Colonic mucosa (tissue), 4 donors: ENCODE measurements around the gene ZACN. TPM values are rescaled to one million over a fixed set of nuclear protein-coding genes. Genes with fewer than 3 reads are reported as not detected.
A peak's percentile ranks its signal among the peaks of the same experiment; 100 is the strongest.

Experiments used
- DNase-seq: peaks from one replicate; pipeline ENCODE4 v3.0.0-alpha.2; 2020
- H3K27ac ChIP-seq: fragments of 200-600 bp; one replicate; pipeline ENCODE4 v1.8.0; 2021
- H3K27me3 ChIP-seq: fragments of 200-600 bp; one replicate; pipeline ENCODE4 v1.8.0; 2021
- H3K36me3 ChIP-seq: fragments of 200-600 bp; one replicate; pipeline ENCODE4 v1.8.0; 2021
- H3K4me1 ChIP-seq: fragments of 200-600 bp; one replicate; pipeline ENCODE4 v1.8.0; 2021; ENCODE audit warnings: mild to moderate bottlenecking
- H3K4me3 ChIP-seq: fragments of 200-600 bp; one replicate; pipeline ENCODE4 v1.8.0; 2021
- H3K9ac ChIP-seq, 2 donors: one replicate each; pipeline ENCODE4 v1.7.0; 2013; ENCODE audit warnings: control low read depth in 2 of 2, low read depth in 2 of 2, low read length in 2 of 2
- H3K9me3 ChIP-seq: fragments of 200-600 bp; one replicate; pipeline ENCODE4 v1.8.0; 2021
- CTCF ChIP-seq: fragments of 200-600 bp; IDR thresholded peaks from one replicate; pipeline ENCODE4 v1.8.0; 2022; ENCODE audit warnings: antibody characterized with exemption, mild to moderate bottlenecking
- intact Hi-C: fragments of 100-400 bp; cut with DNase I; formaldehyde crosslinking; loops from one replicate; pipeline ENCODE4 v1.14.1; 2022
- total RNA-seq, 2 donors: library from RNA; stranded (reverse); fragmentation: NEBNext Ultra II Directional in 1 of 2; extraction: Animal tissue kit (Norgen Biotek cat#: 25700) in 1 of 2; gene quantifications; one replicate each; pipeline ENCODE4 v1.2.1, GENCODE V29; 2021
- donor health status: healthy.
- donor health status: DM: no; HTN: no; CAD: no.
- donor health status: DM: no; HTN: no; CAD: no.

The ZACN gene
- total RNA-seq, 2 donors from 2014 or later, result not detected

- H3K27me3 ChIP-seq, result no peaks in the 10 kb centered on the region
Observed at GRCh38 chr17:76089680-76090516, 10.9 kb downstream of the ZACN start.

GRCh38 chr17:76090517-76091129, 11.6 kb downstream of the ZACN start:
- TF ChIP-seq CTCF, result no peak
- Histone ChIP-seq H3K9me3 (no peaks in the 10 kb centered on the region), H3K27ac (no peak overlapping the region), H3K4me1 (no peaks in the 10 kb centered on the region), H3K4me3 (no peak overlapping the region), H3K36me3 (peaks cover 27% of the 10 kb centered on the region), H3K27me3 (no peaks in the 10 kb centered on the region), H3K9ac (no peak overlapping the region)
- intact Hi-C loops, result no loop called here
- peak; percentile 14 for DNase-seq

More at GRCh38 chr17:76089680-76090516, 10.9 kb downstream of the ZACN start:
- TF ChIP-seq CTCF, result no peak
- Histone ChIP-seq H3K9me3 (no peaks in the 10 kb centered on the region), H3K4me3 (no peak overlapping the region), H3K9ac (no peak overlapping the region), H3K36me3 (peaks cover 34% of the 10 kb centered on the region), H3K4me1 (no peaks in the 10 kb centered on the region), H3K27ac (no peak overlapping the region)
- intact Hi-C loops, result no loop called here
- DNase-seq, result no peak

- H3K36me3 ChIP-seq, result peaks cover 31% of the 10 kb centered on the region
- H3K27me3 ChIP-seq, result no peaks in the 10 kb centered on the region
- no peak for TF ChIP-seq CTCF
- intact Hi-C loops, result no loop called here
- H3K9me3 ChIP-seq, result no peaks in the 10 kb centered on the region
- no peak overlapping the region for H3K9ac ChIP-seq
- no peak for DNase-seq
- no peaks in the 10 kb centered on the region for H3K4me1 ChIP-seq
- no peak overlapping the region for H3K27ac ChIP-seq
- no peak overlapping the region for H3K4me3 ChIP-seq
Observed at GRCh38 chr17:76091526-76092286, 12.7 kb downstream of the ZACN start.

GRCh38 chr17:76092526-76093413, 13.8 kb downstream of the ZACN start:
- DNase-seq, result no peak
- Histone ChIP-seq H3K4me3 (no peak overlapping the region), H3K9ac (no peak overlapping the region), H3K27ac (no peak overlapping the region), H3K27me3 (no peaks in the 10 kb centered on the region), H3K9me3 (no peaks in the 10 kb centered on the region), H3K4me1 (no peaks in the 10 kb centered on the region), H3K36me3 (peaks cover 26% of the 10 kb centered on the region)
- TF ChIP-seq CTCF, result no peak
- intact Hi-C loops, result no loop called here

- Histone ChIP-seq H3K36me3 (peaks cover 26% of the 10 kb centered on the region), H3K9ac (no peak overlapping the region), H3K27me3 (no peaks in the 10 kb centered on the region), H3K4me3 (no peak overlapping the region), H3K27ac (no peak overlapping the region), H3K4me1 (no peaks in the 10 kb centered on the region), H3K9me3 (no peaks in the 10 kb centered on the region)
- DNase-seq, result no peak
- TF ChIP-seq CTCF, result no peak
- intact Hi-C loops, result no loop called here
Observed at GRCh38 chr17:76094046-76094445, 15.1 kb downstream of the ZACN start.
